Trophoblast cell (in vitro differentiated cells and primary cell): ENCODE measurements around the gene CHRM5.
A peak's percentile ranks its signal among the peaks of the same experiment; 100 is the strongest.

ENCODE experiments used
- DNase-seq, 2 donors: peaks; one replicate each; pipeline ENCODE4 v3.0.0-alpha.2; 2016
- H2AFZ ChIP-seq: 2 replicates; pipeline ENCODE4 v1.6.1; 2013; ENCODE audit warnings: low read length, moderate library complexity, mild to moderate bottlenecking; ENCODE audit not compliant: insufficient read depth, poor library complexity
- H2AK5ac ChIP-seq: 2 replicates; pipeline ENCODE4 v1.6.1; 2013; ENCODE audit warnings: mild to moderate bottlenecking, low read length
- H2BK120ac ChIP-seq: 2 replicates; pipeline ENCODE4 v1.6.1; 2013; ENCODE audit warnings: low read length, mild to moderate bottlenecking, moderate library complexity; ENCODE audit not compliant: insufficient read depth, poor library complexity
- H2BK12ac ChIP-seq: 2 replicates; pipeline ENCODE4 v1.6.1; 2013; ENCODE audit warnings: mild to moderate bottlenecking, low read length, moderate library complexity
- H2BK5ac ChIP-seq: 2 replicates; pipeline ENCODE4 v1.6.1; 2013; ENCODE audit warnings: low read length, low read depth, moderate library complexity, mild to moderate bottlenecking; ENCODE audit not compliant: poor library complexity
- H3K14ac ChIP-seq: 2 replicates; pipeline ENCODE4 v1.6.1; 2013; ENCODE audit warnings: mild to moderate bottlenecking, low read length
- H3K18ac ChIP-seq: 2 replicates; pipeline ENCODE4 v1.6.1; 2013; ENCODE audit warnings: mild to moderate bottlenecking, low read length
- H3K23ac ChIP-seq: 2 replicates; pipeline ENCODE4 v1.6.1; 2013; ENCODE audit warnings: low read length
- H3K27ac ChIP-seq: 2 replicates; pipeline ENCODE4 v1.5.1; 2013; ENCODE audit warnings: low read depth, mild to moderate bottlenecking, inconsistent platforms, low read length, moderate library complexity
- H3K27me3 ChIP-seq: 2 replicates; pipeline ENCODE4 v1.6.1; 2013; ENCODE audit warnings: inconsistent platforms, mild to moderate bottlenecking, low read length, moderate library complexity; ENCODE audit not compliant: insufficient read depth
- H3K36me3 ChIP-seq, 2 experiments: 1 replicate in 1 of 2; 2 replicates in 1 of 2; pipeline ENCODE4 v1.6.1; 2013; ENCODE audit warnings: low read length in 2 of 2, mild to moderate bottlenecking in 2 of 2, moderate library complexity in 1 of 2; ENCODE audit not compliant: insufficient read depth in 2 of 2, control insufficient read depth in 1 of 2
- H3K4ac ChIP-seq: 2 replicates; pipeline ENCODE4 v1.6.1; 2013; ENCODE audit warnings: low read depth, mild to moderate bottlenecking, low read length, moderate library complexity
- H3K4me1 ChIP-seq, 2 experiments: 1 replicate in 1 of 2; 2 replicates in 1 of 2; pipeline ENCODE4 v1.6.1; 2013; ENCODE audit warnings: low read length in 2 of 2, mild to moderate bottlenecking in 2 of 2, moderate library complexity in 1 of 2; ENCODE audit not compliant: insufficient read depth in 2 of 2, control insufficient read depth in 1 of 2
- H3K4me2 ChIP-seq: 2 replicates; pipeline ENCODE4 v1.6.1; 2013; ENCODE audit warnings: inconsistent platforms, mild to moderate bottlenecking, low read length, moderate library complexity
- H3K4me3 ChIP-seq: 2 replicates; pipeline ENCODE4 v1.5.1; 2013; ENCODE audit warnings: mild to moderate bottlenecking, low read depth, low read length, inconsistent platforms
- H3K79me1 ChIP-seq: one replicate; pipeline ENCODE4 v1.6.1; 2013; ENCODE audit warnings: low read length
- H3K79me2 ChIP-seq: 2 replicates; pipeline ENCODE4 v1.6.1; 2013; ENCODE audit warnings: low read length, mild to moderate bottlenecking; ENCODE audit not compliant: control insufficient read depth, insufficient read depth, poor library complexity
- H3K9ac ChIP-seq: 2 replicates; pipeline ENCODE4 v1.6.1; 2013; ENCODE audit warnings: mild to moderate bottlenecking, low read length
- H3K9me3 ChIP-seq: 2 replicates; pipeline ENCODE4 v1.6.1; 2013; ENCODE audit warnings: low read depth, mild to moderate bottlenecking, control low read depth, inconsistent platforms, low read length; ENCODE audit not compliant: insufficient read depth
- H4K12ac ChIP-seq: 2 replicates; pipeline ENCODE4 v1.6.1; 2013; ENCODE audit warnings: low read depth, mild to moderate bottlenecking, low read length, moderate library complexity
- H4K8ac ChIP-seq: 2 replicates; pipeline ENCODE4 v1.6.1; 2013; ENCODE audit warnings: low read depth, mild to moderate bottlenecking, low read length, moderate library complexity
- H4K91ac ChIP-seq: one replicate; pipeline ENCODE4 v1.6.1; 2013; ENCODE audit warnings: low read depth, mild to moderate bottlenecking, low read length, moderate library complexity
- WGBS: extraction: QIAGEN DNeasy Blood & Tissue Kit; methylation state at CpG from one replicate; pipeline ENCODE4 v1.1.7; 2013; ENCODE audit warnings: missing lambda C conversion rate; ENCODE audit not compliant: insufficient read length, insufficient coverage; ENCODE audit errors: extremely low coverage; 5-methylcytosine and 5-hydroxymethylcytosine counted together

The CHRM5 gene

GRCh38 chr15:33963831-33964664 lies 4.2 kb upstream of the CHRM5 start:
- H2AK5ac ChIP-seq, result no peak overlapping the region
- DNase-seq, result peak; percentile 7 to 68
- H3K23ac ChIP-seq, result no peak overlapping the region
- H3K36me3 ChIP-seq, result no peaks in the 10 kb centered on the region
- no peak overlapping the region for H4K8ac ChIP-seq
- H3K18ac ChIP-seq, result no peak overlapping the region
- H4K91ac ChIP-seq, result no peak overlapping the region
- no peaks in the 10 kb centered on the region for H3K27me3 ChIP-seq
- H2BK120ac ChIP-seq, result no peak overlapping the region
- no CpG with 5 or more reads among the region's 8 CpGs for WGBS
- no peak overlapping the region for H3K4ac ChIP-seq
- H2AFZ ChIP-seq, result no peak overlapping the region
- H3K9me3 ChIP-seq, result peaks cover 2% of the 10 kb centered on the region
- H2BK12ac ChIP-seq, result no peak overlapping the region
- no peak overlapping the region for H3K9ac ChIP-seq
- H3K79me1 ChIP-seq, result no peaks in the 10 kb centered on the region
- no peak overlapping the region for H3K27ac ChIP-seq
- H3K4me1 ChIP-seq, result no peaks in the 10 kb centered on the region
- H2BK5ac ChIP-seq, result no peak overlapping the region
- no peaks in the 10 kb centered on the region for H3K79me2 ChIP-seq
- no peak overlapping the region for H3K4me2 ChIP-seq
- no peak overlapping the region for H3K4me3 ChIP-seq
- H3K14ac ChIP-seq, result no peak overlapping the region
- H4K12ac ChIP-seq, result no peak overlapping the region

GRCh38 chr15:33964665-33965040 lies 3.6 kb upstream of the CHRM5 start:
- Histone ChIP-seq H2AFZ (no peak overlapping the region), H3K4ac (no peak overlapping the region)

GRCh38 chr15:33968821-33969220 lies 524 bp downstream of the CHRM5 start:
- H3K23ac ChIP-seq, result no peak overlapping the region
- H3K9ac ChIP-seq, result no peak overlapping the region
- no peak overlapping the region for H4K91ac ChIP-seq
- no CpG with 5 or more reads among the region's 3 CpGs for WGBS
- H2BK12ac ChIP-seq, result no peak overlapping the region
- H3K4me2 ChIP-seq, result no peak overlapping the region
- H3K4me1 ChIP-seq, result no peaks in the 10 kb centered on the region
- H2AK5ac ChIP-seq, result no peak overlapping the region
- H2BK120ac ChIP-seq, result no peak overlapping the region
- peak in 1 of 2 donors; percentile 18 for DNase-seq
- H3K18ac ChIP-seq, result no peak overlapping the region
- H2BK5ac ChIP-seq, result no peak overlapping the region
- no peak overlapping the region for H2AFZ ChIP-seq
- H3K27me3 ChIP-seq, result no peaks in the 10 kb centered on the region
- no peaks in the 10 kb centered on the region for H3K79me1 ChIP-seq
- H3K4ac ChIP-seq, result no peak overlapping the region
- no peaks in the 10 kb centered on the region for H3K36me3 ChIP-seq
- H3K4me3 ChIP-seq, result no peak overlapping the region
- H4K8ac ChIP-seq, result no peak overlapping the region
- H3K14ac ChIP-seq, result no peak overlapping the region
- no peaks in the 10 kb centered on the region for H3K9me3 ChIP-seq
- no peak overlapping the region for H4K12ac ChIP-seq
- H3K79me2 ChIP-seq, result no peaks in the 10 kb centered on the region
- H3K27ac ChIP-seq, result no peak overlapping the region

More at GRCh38 chr15:33964665-33965040, 3.6 kb upstream of the CHRM5 start:
- H2BK5ac ChIP-seq, result no peak overlapping the region
- H3K27me3 ChIP-seq, result no peaks in the 10 kb centered on the region
- no peak overlapping the region for H3K4me3 ChIP-seq
- no peak overlapping the region for H2BK120ac ChIP-seq
- H4K12ac ChIP-seq, result no peak overlapping the region
- H4K8ac ChIP-seq, result no peak overlapping the region
- no peak overlapping the region for H3K14ac ChIP-seq
- no peak overlapping the region for H3K27ac ChIP-seq
- no peaks in the 10 kb centered on the region for H3K79me1 ChIP-seq
- no peak overlapping the region for H3K9ac ChIP-seq
- peaks cover 2% of the 10 kb centered on the region for H3K9me3 ChIP-seq
- H2AK5ac ChIP-seq, result no peak overlapping the region
- no peak overlapping the region for H4K91ac ChIP-seq
- no peak overlapping the region for H3K4me2 ChIP-seq
- no peak overlapping the region for H2BK12ac ChIP-seq
- no peaks in the 10 kb centered on the region for H3K36me3 ChIP-seq
- WGBS, result no CpG with 5 or more reads among the region's 2 CpGs
- H3K79me2 ChIP-seq, result no peaks in the 10 kb centered on the region
- no peaks in the 10 kb centered on the region for H3K4me1 ChIP-seq
- H3K23ac ChIP-seq, result no peak overlapping the region
- peak; percentile 58 to 85 for DNase-seq
- H3K18ac ChIP-seq, result no peak overlapping the region

- H3K36me3 ChIP-seq, result no peaks in the 10 kb centered on the region
- H4K12ac ChIP-seq, result no peak overlapping the region
- H3K4me2 ChIP-seq, result no peak overlapping the region
- no peak for DNase-seq
- no peaks in the 10 kb centered on the region for H3K9me3 ChIP-seq
- no peak overlapping the region for H3K23ac ChIP-seq
- no peak overlapping the region for H3K14ac ChIP-seq
- H2BK5ac ChIP-seq, result no peak overlapping the region
- no peak overlapping the region for H4K91ac ChIP-seq
- no peaks in the 10 kb centered on the region for H3K4me1 ChIP-seq
- no peak overlapping the region for H2AK5ac ChIP-seq
- no peak overlapping the region for H3K27ac ChIP-seq
- H2BK12ac ChIP-seq, result no peak overlapping the region
- no peak overlapping the region for H3K18ac ChIP-seq
- no peak overlapping the region for H3K4me3 ChIP-seq
- no peaks in the 10 kb centered on the region for H3K79me1 ChIP-seq
- H4K8ac ChIP-seq, result no peak overlapping the region
- no peaks in the 10 kb centered on the region for H3K27me3 ChIP-seq
- H3K4ac ChIP-seq, result no peak overlapping the region
- no peaks in the 10 kb centered on the region for H3K79me2 ChIP-seq
- H2BK120ac ChIP-seq, result no peak overlapping the region
- H3K9ac ChIP-seq, result no peak overlapping the region
- H2AFZ ChIP-seq, result no peak overlapping the region
- no CpG with 5 or more reads among the region's 2 CpGs for WGBS
Measured at GRCh38 chr15:33971811-33972210, 3.5 kb downstream of the CHRM5 start.
